Calu3 (cell line): ENCODE results near the gene FIGN. TPM values are rescaled to one million over a fixed set of nuclear protein-coding genes. Genes with fewer than 3 reads are reported as not detected.
A peak's percentile ranks its signal among the peaks of the same experiment; 100 is the strongest.

ENCODE experiments used
- BruUV-seq: library from RNA; stranded (reverse); fragments of 400-500 nt; replicated peaks from 2 replicates; lab custom pipeline; 2021; lab: Mats Ljungman, UMichigan
- CTCF ChIA-PET: fragments of 300-600 bp; sonication (Branson Sonifier 250); formaldehyde crosslinking; loops from one replicate; lab custom pipeline; 2022; ENCODE audit warnings: antibody characterized with exemption; lab: Charles Lee
- DNase-seq: peaks from one replicate; pipeline ENCODE4 v3.0.0; 2022
- H3K27ac Mint-ChIP-seq: one replicate; pipeline ENCODE4 v1.8.0; 2022; ENCODE audit warnings: mixed read lengths; ENCODE audit not compliant: unreplicated experiment
- H3K27me3 Mint-ChIP-seq: one replicate; pipeline ENCODE4 v1.8.0; 2022; ENCODE audit warnings: mixed read lengths; ENCODE audit not compliant: unreplicated experiment
- H3K36me3 Mint-ChIP-seq: one replicate; pipeline ENCODE4 v1.8.0; 2022; ENCODE audit warnings: mild to moderate bottlenecking, moderate library complexity, mixed read lengths; ENCODE audit not compliant: insufficient read depth, unreplicated experiment
- H3K4me1 Mint-ChIP-seq: one replicate; pipeline ENCODE4 v1.8.0; 2022; ENCODE audit warnings: mild to moderate bottlenecking, low read depth, mixed read lengths; ENCODE audit not compliant: unreplicated experiment
- H3K4me3 Mint-ChIP-seq: one replicate; pipeline ENCODE4 v1.8.0; 2022; ENCODE audit warnings: mild to moderate bottlenecking, low read depth, moderate library complexity, mixed read lengths; ENCODE audit not compliant: unreplicated experiment
- H3K9me3 Mint-ChIP-seq: one replicate; pipeline ENCODE4 v1.8.0; 2022; ENCODE audit warnings: low read depth, mixed read lengths; ENCODE audit not compliant: unreplicated experiment
- CTCF ChIP-seq: fragments of 200-600 bp; IDR thresholded peaks from one replicate; pipeline ENCODE4 v1.8.0; 2022; ENCODE audit warnings: antibody characterized with exemption; ENCODE audit not compliant: unreplicated experiment
- intact Hi-C: fragments of 100-400 bp; cut with micrococcal nuclease; formaldehyde crosslinking; loops from one replicate; pipeline ENCODE4 v1.10.0; 2022; ENCODE audit not compliant: unreplicated experiment
- total RNA-seq: library from RNA; stranded (reverse); gene quantifications from 2 replicates; pipeline ENCODE4 v1.2.3, GENCODE V29; 2022

FIGN gene
- total RNA-seq, 1 experiment from 2014 or later: 9.1 TPM

- H3K9me3 Mint-ChIP-seq: no peaks in the 10 kb centered on the region
- H3K27me3 Mint-ChIP-seq: no peaks in the 10 kb centered on the region
- H3K36me3 Mint-ChIP-seq: peaks cover 9% of the 10 kb centered on the region
- no peak overlapping the region for H3K4me3 Mint-ChIP-seq
- peaks cover 73% of the 10 kb centered on the region for H3K4me1 Mint-ChIP-seq
- no peak for DNase-seq
- CTCF ChIA-PET: interaction anchor here (0.9 to 1.0 kb wide), 2 partner anchors 13 to 42 kb away, joined by 3 read pairs; no protein-coding TSS in a partner anchor
- intact Hi-C loops: loop anchor here (10.0 kb wide), 1 partner anchor 431 kb away; no protein-coding TSS in a partner anchor
- no peak for TF ChIP-seq CTCF
- BruUV-seq: no TSS peak
- peak overlapping the region; percentile 16 for H3K27ac Mint-ChIP-seq
These were observed 39.5 kb upstream of the FIGN start for GRCh38 chr2:163775304-163775703.

GRCh38 chr2:163774862-163775261 is 39.1 kb upstream of the FIGN start:
- Mint-ChIP-seq H3K36me3 (peaks cover 9% of the 10 kb centered on the region), H3K9me3 (no peaks in the 10 kb centered on the region), H3K4me1 (peaks cover 68% of the 10 kb centered on the region), H3K27me3 (no peaks in the 10 kb centered on the region), H3K4me3 (no peak overlapping the region), H3K27ac (peak overlapping the region; percentile 16)
- CTCF ChIA-PET: interaction anchor here (0.9 to 1.0 kb wide), 2 partner anchors 13 to 41 kb away, joined by 3 read pairs; no protein-coding TSS in a partner anchor
- BruUV-seq: no TSS peak
- TF ChIP-seq CTCF: no peak
- peak; percentile 46 for DNase-seq
- intact Hi-C loops: loop anchor here (10.0 kb wide), 1 partner anchor 430 kb away; no protein-coding TSS in a partner anchor

- Mint-ChIP-seq H3K27me3 (no peaks in the 10 kb centered on the region), H3K4me3 (no peak overlapping the region), H3K36me3 (peaks cover 8% of the 10 kb centered on the region), H3K27ac (peak overlapping the region; percentile 41), H3K9me3 (no peaks in the 10 kb centered on the region), H3K4me1 (peaks cover 52% of the 10 kb centered on the region)
- BruUV-seq: no TSS peak
- intact Hi-C loops: loop anchor here (10.0 kb wide), 1 partner anchor 428 kb away; no protein-coding TSS in a partner anchor
- TF ChIP-seq CTCF: no peak
- no peak for DNase-seq
- CTCF ChIA-PET: no interaction called here
These were observed 37.5 kb upstream of the FIGN start for GRCh38 chr2:163773276-163773675.

- no TSS peak for BruUV-seq
- DNase-seq: no peak
- intact Hi-C loops: loop anchor here (10.0 kb wide), 1 partner anchor 427 kb away; no protein-coding TSS in a partner anchor
- no peak for TF ChIP-seq CTCF
- Mint-ChIP-seq H3K27me3 (no peaks in the 10 kb centered on the region), H3K4me1 (peaks cover 41% of the 10 kb centered on the region), H3K4me3 (no peak overlapping the region), H3K36me3 (no peaks in the 10 kb centered on the region), H3K9me3 (no peaks in the 10 kb centered on the region), H3K27ac (no peak overlapping the region)
- CTCF ChIA-PET: no interaction called here
These were observed 35.8 kb upstream of the FIGN start for GRCh38 chr2:163771596-163771995.
